Adrenal gland (tissue), 12 donors: ENCODE data around the gene CGNL1. TPM values are rescaled to one million over a fixed set of nuclear protein-coding genes. Genes with fewer than 3 reads are reported as not detected.
A peak's percentile ranks its signal among the peaks of the same experiment; 100 is the strongest.

Source experiments
- DNase-seq, 7 donors: peaks; one replicate each; pipeline ENCODE4 v3.0.0-alpha.2; 2019 to 2020
- H3K27ac ChIP-seq, 5 donors: fragments of 200-600 bp; sonication (generic) in 4 of 5; 1 replicate in 3 of 5; 2 replicates in 2 of 5; pipeline versions ENCODE4 v1.5.1 to v1.8.0; 2016 to 2020; ENCODE audit warnings: mild to moderate bottlenecking in 1 of 5
- H3K27me3 ChIP-seq: fragments of 200-600 bp; 2 replicates; pipeline ENCODE4 v1.8.0; 2021
- H3K36me3 ChIP-seq, 2 donors: fragments of 200-600 bp; replicated peaks in 1 of 2; 1 replicate in 1 of 2; 2 replicates in 1 of 2; pipeline versions ENCODE4 v1.5.1 to v1.8.0; 2018 to 2022
- H3K4me1 ChIP-seq, 2 donors: fragments of 200-600 bp; replicated peaks in 1 of 2; 1 replicate in 1 of 2; 2 replicates in 1 of 2; pipeline versions ENCODE4 v1.5.1 to v1.8.0; 2018 to 2021
- H3K4me3 ChIP-seq, 4 donors: fragments of 200-600 bp; sonication (generic) in 3 of 4; one replicate each; pipeline ENCODE4 v1.5.1; 2016 to 2018
- H3K9me3 ChIP-seq, 3 donors: fragments of 200-600 bp; sonication (generic) in 1 of 3; replicated peaks in 1 of 3; 1 replicate in 2 of 3; 2 replicates in 1 of 3; pipeline versions ENCODE4 v1.5.1 to v1.8.0; 2016 to 2021
- POLR2A ChIP-seq, 2 donors: fragments of 450-650 bp; IDR thresholded peaks; one replicate each; pipeline ENCODE4 v1.6.1; 2017; ENCODE audit warnings: antibody characterized with exemption in 2 of 2, mild to moderate bottlenecking in 2 of 2, moderate library complexity in 1 of 2
- WGBS, 4 donors: extraction: QIAGEN DNeasy Blood & Tissue Kit in 2 of 4; methylation state at CpG; one replicate each; pipeline versions ENCODE4 v1.1.5 to v1.1.7; 2013 to 2017; 5-methylcytosine and 5-hydroxymethylcytosine counted together
- intact Hi-C, 2 donors: fragments of 100-400 bp; cut with DNase I; formaldehyde crosslinking; loops; one replicate each; pipeline versions ENCODE4 v1.14.1 to v1.15.0; 2022 to 2023
- polyA plus RNA-seq, 3 donors: library from polyadenylated mRNA; stranded (reverse); fragments of 200-250 nt in 2 of 3; fragments of 350-450 nt in 1 of 3; fragmentation: Illumina TruSeq in 1 of 3; extraction: RNeasy Lipid Tissue Mini Kit (QIAGEN cat#74804) in 1 of 3; gene quantifications; one replicate each; pipeline ENCODE4 v1.2.3, GENCODE V29; 2013 to 2014
- total RNA-seq, 9 donors: library from RNA; depleted of rRNA in 4 of 9; stranded (reverse); fragments of >200 nt in 4 of 9; fragments of 120-200 nt in 1 of 9; fragmentation: NEBNext Ultra II Directional in 1 of 9; extraction: Animal tissue kit (Norgen Biotek cat#: 25700) in 1 of 9; gene quantifications; one replicate each; pipeline versions ENCODE4 v1.1.0 to v1.2.4, GENCODE V29; 2013 to 2023
- TF ChIP-seq, protein P1 (sequence below), 6 experiments: fragments of 450-650 bp in 4 of 6; fragments of 200-600 bp in 2 of 6; sonication (generic) in 1 of 6; IDR thresholded peaks; 1 replicate in 5 of 6; 2 replicates in 1 of 6; pipeline versions ENCODE4 v1.5.1 to v1.8.0; 2016 to 2021; ENCODE audit warnings: antibody characterized with exemption in 6 of 6, mild to moderate bottlenecking in 2 of 6, moderate library complexity in 1 of 6
- donor health status: healthy with polysubstance abuse.
- donor health status: Bipolar disorder and iron deficiency.
- donor health status: DM: yes; HTN: yes; CAD: no.
- donor health status: DM: no; HTN: no; CAD: no.
- donor health status: DM: no; HTN: no; CAD: no.
- donor health status: DM: yes; HTN: yes; CAD: no.

CGNL1 gene
- total and polyA plus RNA-seq, 12 donors, result 5.2 to 49.5 (median 22.0) TPM

DNA sequence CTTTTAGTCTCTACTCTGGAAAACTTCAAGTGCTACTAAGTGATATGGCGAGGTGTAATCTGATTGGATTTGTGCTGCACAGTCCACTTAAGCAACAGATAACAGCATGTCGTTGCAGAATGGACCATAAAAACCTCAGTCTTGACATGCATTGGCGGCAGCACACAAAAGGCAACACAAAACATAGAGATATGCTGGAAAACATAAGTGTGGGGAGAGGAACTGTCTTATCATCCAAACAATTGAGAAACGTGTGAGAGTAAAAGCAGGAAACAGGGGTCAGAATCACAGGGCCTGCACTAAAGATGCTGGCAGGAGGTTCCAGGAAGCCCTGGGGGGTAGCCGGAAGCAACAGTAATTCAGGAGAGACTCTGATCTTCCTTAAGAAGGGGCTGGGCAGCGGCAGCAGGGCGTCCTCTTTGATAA, 82.1 kb downstream of the CGNL1 start:
- Histone ChIP-seq H3K4me3 (no peak overlapping the region), H3K36me3 (no peaks in the 10 kb centered on the region), H3K27me3 (no peaks in the 10 kb centered on the region), H3K4me1 (no peaks in the 10 kb centered on the region), H3K27ac (no peak overlapping the region), H3K9me3 (no peaks in the 10 kb centered on the region)
- intact Hi-C loops, result loop anchor here in 1 of 2 donors (10.0 kb wide), 1 partner anchor 66 kb away; no protein-coding TSS in a partner anchor
- WGBS, 4 donors, result 64 to 72% (median 67%) methylated on average over 7 of the region's 7 CpGs
- DNase-seq, result no peak
- TF ChIP-seq, protein P1, sequence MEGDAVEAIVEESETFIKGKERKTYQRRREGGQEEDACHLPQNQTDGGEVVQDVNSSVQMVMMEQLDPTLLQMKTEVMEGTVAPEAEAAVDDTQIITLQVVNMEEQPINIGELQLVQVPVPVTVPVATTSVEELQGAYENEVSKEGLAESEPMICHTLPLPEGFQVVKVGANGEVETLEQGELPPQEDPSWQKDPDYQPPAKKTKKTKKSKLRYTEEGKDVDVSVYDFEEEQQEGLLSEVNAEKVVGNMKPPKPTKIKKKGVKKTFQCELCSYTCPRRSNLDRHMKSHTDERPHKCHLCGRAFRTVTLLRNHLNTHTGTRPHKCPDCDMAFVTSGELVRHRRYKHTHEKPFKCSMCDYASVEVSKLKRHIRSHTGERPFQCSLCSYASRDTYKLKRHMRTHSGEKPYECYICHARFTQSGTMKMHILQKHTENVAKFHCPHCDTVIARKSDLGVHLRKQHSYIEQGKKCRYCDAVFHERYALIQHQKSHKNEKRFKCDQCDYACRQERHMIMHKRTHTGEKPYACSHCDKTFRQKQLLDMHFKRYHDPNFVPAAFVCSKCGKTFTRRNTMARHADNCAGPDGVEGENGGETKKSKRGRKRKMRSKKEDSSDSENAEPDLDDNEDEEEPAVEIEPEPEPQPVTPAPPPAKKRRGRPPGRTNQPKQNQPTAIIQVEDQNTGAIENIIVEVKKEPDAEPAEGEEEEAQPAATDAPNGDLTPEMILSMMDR (IDR thresholded peaks at IDR 0.05), result no peak
- TF ChIP-seq POLR2A (IDR thresholded peaks at IDR 0.05), result no peak

DNA sequence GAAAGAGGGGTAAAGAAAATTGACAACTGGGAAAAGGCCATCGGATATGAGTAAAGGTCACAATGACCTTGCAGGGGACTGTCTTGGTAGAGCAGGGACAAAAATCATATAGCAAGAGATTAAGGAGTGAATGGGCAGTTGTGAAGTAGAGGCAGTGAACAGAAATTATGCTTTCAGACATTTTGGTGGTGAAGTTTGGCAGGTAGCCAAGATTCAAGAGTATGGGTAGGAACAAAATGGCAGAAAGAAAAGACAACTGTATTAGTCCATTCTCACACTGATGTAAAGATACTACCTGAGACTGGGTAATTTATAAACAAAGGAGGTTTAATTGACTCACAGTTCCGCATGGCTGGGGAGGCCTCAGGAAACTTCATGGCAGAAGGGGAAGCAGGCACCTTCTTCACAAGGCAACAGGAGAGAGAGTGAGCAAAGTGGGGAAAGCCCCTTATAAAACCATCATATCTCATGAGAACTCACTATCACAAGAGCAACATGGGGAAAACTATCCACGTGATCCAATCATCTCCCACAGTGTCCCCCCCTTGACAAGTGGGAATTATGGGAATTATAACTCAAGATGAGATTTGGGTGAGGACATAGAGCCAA, 84.0 kb downstream of the CGNL1 start:
- DNase-seq, result no peak
- H3K4me1 ChIP-seq, result no peaks in the 10 kb centered on the region
- WGBS, 4 donors, result 86 to 90% (median 88%) methylated on average over 3 of the region's 3 CpGs
- TF ChIP-seq, protein P1 (IDR thresholded peaks at IDR 0.05), result no peak
- TF ChIP-seq POLR2A (IDR thresholded peaks at IDR 0.05), result no peak
- H3K9me3 ChIP-seq, result no peaks in the 10 kb centered on the region
- no peaks in the 10 kb centered on the region for H3K27me3 ChIP-seq
- no peak overlapping the region for H3K4me3 ChIP-seq
- intact Hi-C loops, result loop anchor here in 1 of 2 donors (5.0 kb wide), 1 partner anchor 118 kb away; no protein-coding TSS in a partner anchor
- no peaks in the 10 kb centered on the region for H3K36me3 ChIP-seq
- no peak overlapping the region for H3K27ac ChIP-seq

DNA sequence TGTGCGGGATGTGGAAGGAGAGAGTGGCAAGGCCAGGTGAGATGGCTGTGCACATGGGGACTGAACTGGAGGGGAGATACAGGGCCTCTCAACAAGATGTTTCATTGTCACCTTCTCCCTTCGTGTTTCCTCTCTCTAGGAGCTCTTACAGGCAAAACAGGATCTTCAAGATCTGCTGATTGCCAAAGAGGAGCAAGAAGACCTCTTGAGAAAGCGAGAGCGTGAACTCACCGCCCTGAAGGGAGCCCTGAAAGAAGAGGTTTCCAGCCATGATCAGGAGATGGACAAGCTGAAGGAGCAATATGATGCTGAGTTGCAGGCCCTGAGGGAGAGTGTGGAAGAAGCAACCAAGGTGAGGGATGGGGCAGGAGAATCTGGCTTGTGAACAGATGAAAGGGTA, 85.2 kb downstream of the CGNL1 start:
- H3K27ac ChIP-seq, result no peak overlapping the region
- intact Hi-C loops, result loop anchor here in 1 of 2 donors (5.0 kb wide), 1 partner anchor 119 kb away; no protein-coding TSS in a partner anchor
- no peaks in the 10 kb centered on the region for H3K27me3 ChIP-seq
- H3K9me3 ChIP-seq, result no peaks in the 10 kb centered on the region
- TF ChIP-seq, protein P1 (IDR thresholded peaks at IDR 0.05), result no peak
- TF ChIP-seq POLR2A (IDR thresholded peaks at IDR 0.05), result no peak
- WGBS, 4 donors, result 95 to 96% (median 96%) methylated on average over 5 of the region's 5 CpGs
- no peak overlapping the region for H3K4me3 ChIP-seq
- no peak for DNase-seq
- no peaks in the 10 kb centered on the region for H3K4me1 ChIP-seq
- no peaks in the 10 kb centered on the region for H3K36me3 ChIP-seq

DNA sequence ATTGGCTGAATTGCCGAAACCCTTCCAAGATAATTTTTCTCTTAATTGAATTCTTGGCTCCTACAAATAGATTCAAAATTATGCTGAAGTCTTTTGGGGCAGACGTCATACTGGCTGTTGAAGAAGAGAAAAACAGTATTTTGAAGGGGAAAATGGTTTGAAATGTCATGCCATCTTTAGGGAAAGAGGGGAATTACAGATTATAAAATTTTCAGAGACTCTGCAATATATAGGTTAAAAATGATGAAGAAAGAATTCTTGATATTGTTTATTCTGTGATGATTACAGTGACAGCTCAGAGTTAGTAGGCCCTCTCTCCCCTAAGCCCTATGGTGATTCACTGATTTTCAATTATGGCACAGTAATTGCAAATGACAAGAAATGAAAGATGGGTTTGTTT, 86.1 kb downstream of the CGNL1 start:
- Histone ChIP-seq H3K27ac (no peak overlapping the region), H3K4me3 (no peak overlapping the region), H3K36me3 (no peaks in the 10 kb centered on the region), H3K9me3 (no peaks in the 10 kb centered on the region), H3K4me1 (no peaks in the 10 kb centered on the region), H3K27me3 (no peaks in the 10 kb centered on the region)
- TF ChIP-seq, protein P1 (IDR thresholded peaks at IDR 0.05), result peak in 4 of 6 experiments; percentile 20 to 38 (median 32)
- no peak for TF ChIP-seq POLR2A (IDR thresholded peaks at IDR 0.05)
- intact Hi-C loops, result loop anchor here in 1 of 2 donors (5.0 kb wide), 1 partner anchor 120 kb away; no protein-coding TSS in a partner anchor
- no peak for DNase-seq
- 49 to 68% (median 61%) methylated on average over 2 of the region's 2 CpGs for WGBS, 4 donors
